HepG2 (cell line): ENCODE data around the gene COL9A3. TPM values are rescaled to one million over a fixed set of nuclear protein-coding genes. Genes with fewer than 3 reads are reported as not detected.

Source experiments
- ADNP ChIP-seq: sonication (generic); formaldehyde crosslinking; IDR thresholded peaks from 2 replicates; pipeline ENCODE4 v1.4.0; 2020; ENCODE audit warnings: missing genetic modification reagents
- HNRNPUL1 ChIP-seq: fragments of 200-400 bp; formaldehyde crosslinking; IDR thresholded peaks from 2 replicates; pipeline ENCODE4 v1.6.1; 2017; ENCODE audit warnings: low read depth, mild to moderate bottlenecking, low read length, moderate library complexity
- JUND ChIP-seq: sonication (generic); formaldehyde crosslinking; IDR thresholded peaks from 2 replicates; pipeline ENCODE4 v1.8.0; 2022; ENCODE audit warnings: mild to moderate bottlenecking, missing genetic modification reagents
- KLF15 ChIP-seq: sonication (generic); formaldehyde crosslinking; IDR thresholded peaks from 2 replicates; pipeline ENCODE4 v1.8.1; 2023; ENCODE audit warnings: borderline replicate concordance, mild to moderate bottlenecking, inconsistent platforms, missing genetic modification reagents, mixed read lengths
- KMT2A ChIP-seq: sonication (generic); formaldehyde crosslinking; IDR thresholded peaks from 2 replicates; pipeline ENCODE4 v1.4.0; 2020; ENCODE audit warnings: missing genetic modification reagents
- RARG ChIP-seq: sonication (generic); formaldehyde crosslinking; IDR thresholded peaks from 2 replicates; pipeline ENCODE4 v1.4.0; 2020; ENCODE audit warnings: low read depth, mild to moderate bottlenecking, missing genetic modification reagents
- RFXANK ChIP-seq: IDR thresholded peaks from 2 replicates; pipeline ENCODE4 v1.6.1; 2016
- TEAD2 ChIP-seq: sonication (generic); formaldehyde crosslinking; IDR thresholded peaks from 2 replicates; pipeline ENCODE4 v1.9.0; 2021; ENCODE audit warnings: missing genetic modification reagents
- TEAD3 ChIP-seq: optimal IDR thresholded peaks from 2 replicates; pipeline ENCODE3; 2016; ENCODE audit warnings: borderline replicate concordance
- YEATS4 ChIP-seq: sonication (generic); formaldehyde crosslinking; IDR thresholded peaks from 2 replicates; pipeline ENCODE4 v1.4.0; 2020; ENCODE audit warnings: missing genetic modification reagents, borderline replicate concordance
- ZBTB20 ChIP-seq: sonication (generic); formaldehyde crosslinking; IDR thresholded peaks from 2 replicates; pipeline ENCODE4 v1.8.1; 2023; ENCODE audit warnings: missing genetic modification reagents, low read depth, mild to moderate bottlenecking, borderline replicate concordance
- ZMYM3 ChIP-seq: sonication (generic); formaldehyde crosslinking; IDR thresholded peaks from 2 replicates; pipeline ENCODE4 v1.5.1; 2020; ENCODE audit warnings: mild to moderate bottlenecking, missing genetic modification reagents
- ZNF296 ChIP-seq: sonication (generic); formaldehyde crosslinking; conservative IDR thresholded peaks from 2 replicates; pipeline ENCODE4 v1.5.0; 2020; ENCODE audit warnings: mild to moderate bottlenecking, missing genetic modification reagents
- ZNF354B ChIP-seq: sonication (generic); formaldehyde crosslinking; IDR thresholded peaks from 2 replicates; pipeline ENCODE4 v1.8.0; 2022; ENCODE audit warnings: mild to moderate bottlenecking, missing genetic modification reagents
- ZNF441 ChIP-seq: sonication (generic); formaldehyde crosslinking; IDR thresholded peaks from 2 replicates; pipeline ENCODE4 v1.7.0; 2021; ENCODE audit warnings: missing genetic modification reagents, borderline replicate concordance
- ZNF768 ChIP-seq: sonication (generic); formaldehyde crosslinking; IDR thresholded peaks from 2 replicates; pipeline ENCODE4 v1.4.0; 2020; ENCODE audit warnings: missing genetic modification reagents
- ZNF891 ChIP-seq: sonication (generic); formaldehyde crosslinking; IDR thresholded peaks from 2 replicates; pipeline ENCODE4 v1.5.0; 2020; ENCODE audit warnings: mild to moderate bottlenecking, missing genetic modification reagents
- ZSCAN20 ChIP-seq: sonication (generic); formaldehyde crosslinking; IDR thresholded peaks from 2 replicates; pipeline ENCODE4 v1.4.0; 2020; ENCODE audit warnings: missing genetic modification reagents, mild to moderate bottlenecking, borderline replicate concordance
- polyA plus RNA-seq, 8 experiments: library from polyadenylated mRNA; depleted of rRNA in 3 of 8; stranded (reverse) in 7 of 8; unstranded in 1 of 8; fragments of >200 nt; fragmentation: Illumina TruSeq in 4 of 8; extraction: Trizol in 4 of 8; gene quantifications; 2 replicates each; pipeline versions ENCODE4 v1.2.1 to v1.2.3, GENCODE V29; 2011 to 2016; ENCODE audit warnings: low read depth in 4 of 8, missing spikeins in 1 of 8, mixed read lengths in 1 of 8; ENCODE audit not compliant: insufficient read depth in 1 of 8
- total RNA-seq, 5 experiments: library from RNA; depleted of rRNA; stranded (reverse); fragments of >200 nt; fragmentation: Illumina TruSeq; extraction: Trizol; gene quantifications; 2 replicates each; pipeline ENCODE4 v1.2.3, GENCODE V29; 2016; ENCODE audit warnings: low read depth in 1 of 5
- TF ChIP-seq, protein P1 (sequence below): IDR thresholded peaks from 2 replicates; pipeline ENCODE4 v1.6.1; 2016; ENCODE audit warnings: low read depth, control low read depth
- TF ChIP-seq, protein P2 (sequence below): sonication (generic); formaldehyde crosslinking; IDR thresholded peaks from 2 replicates; pipeline ENCODE4 v1.5.1; 2020; ENCODE audit warnings: missing genetic modification reagents, mild to moderate bottlenecking, borderline replicate concordance
- TF ChIP-seq, protein P3 (sequence below): sonication (generic); formaldehyde crosslinking; IDR thresholded peaks from 2 replicates; pipeline ENCODE4 v1.4.0; 2020; ENCODE audit warnings: missing genetic modification reagents
- TF ChIP-seq, protein P4 (sequence below): IDR thresholded peaks from 2 replicates; pipeline ENCODE4 v1.6.1; 2016; ENCODE audit warnings: missing genetic modification reagents, missing compliant biosample characterization
- TF ChIP-seq, protein P5 (sequence below): sonication (generic); formaldehyde crosslinking; IDR thresholded peaks from 2 replicates; pipeline ENCODE4 v1.5.0; 2020; ENCODE audit warnings: missing genetic modification reagents

Gene COL9A3
- total and polyA plus RNA-seq, 2 of the 13 experiments (the other 11 are each of a cell fraction or from before 2014, with no cell fraction given) = 155 to 204 TPM

DNA sequence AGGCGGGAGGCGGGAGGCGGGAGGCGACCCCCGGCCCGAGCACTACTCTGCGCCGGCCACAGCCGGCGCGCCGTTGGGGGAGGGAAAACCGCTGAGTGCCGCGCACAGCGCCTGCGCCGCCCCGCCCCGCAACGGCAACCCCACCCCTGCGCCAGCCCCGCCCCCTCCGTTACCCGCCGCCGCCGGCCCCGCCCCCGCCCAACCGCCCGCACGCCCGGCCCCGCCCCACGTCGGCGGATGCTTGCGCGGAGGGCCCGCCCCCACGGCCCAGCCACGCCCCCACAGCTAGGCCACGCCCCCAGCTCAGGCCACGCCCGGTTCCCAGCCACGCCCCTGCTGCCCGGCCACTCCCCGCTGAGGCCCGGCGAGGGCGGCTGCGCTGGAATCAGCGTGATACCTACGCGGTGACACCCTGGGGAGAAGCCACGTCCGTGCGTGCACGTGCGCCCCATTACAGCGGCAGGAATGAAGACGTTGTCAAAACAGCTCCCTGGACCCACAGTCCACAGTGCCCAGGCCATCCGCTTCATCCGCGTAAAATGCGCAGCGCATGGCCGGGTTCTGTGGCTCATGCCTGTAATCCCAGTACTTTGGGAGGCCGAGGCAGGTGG is 45.0 kb downstream of the COL9A3 start, which contains the start of gene TCFL5 (continued):
- TF ChIP-seq, protein P1, sequence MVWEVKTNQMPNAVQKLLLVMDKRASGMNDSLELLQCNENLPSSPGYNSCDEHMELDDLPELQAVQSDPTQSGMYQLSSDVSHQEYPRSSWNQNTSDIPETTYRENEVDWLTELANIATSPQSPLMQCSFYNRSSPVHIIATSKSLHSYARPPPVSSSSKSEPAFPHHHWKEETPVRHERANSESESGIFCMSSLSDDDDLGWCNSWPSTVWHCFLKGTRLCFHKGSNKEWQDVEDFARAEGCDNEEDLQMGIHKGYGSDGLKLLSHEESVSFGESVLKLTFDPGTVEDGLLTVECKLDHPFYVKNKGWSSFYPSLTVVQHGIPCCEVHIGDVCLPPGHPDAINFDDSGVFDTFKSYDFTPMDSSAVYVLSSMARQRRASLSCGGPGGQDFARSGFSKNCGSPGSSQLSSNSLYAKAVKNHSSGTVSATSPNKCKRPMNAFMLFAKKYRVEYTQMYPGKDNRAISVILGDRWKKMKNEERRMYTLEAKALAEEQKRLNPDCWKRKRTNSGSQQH (CRISPR knock-in tag) = peak; percentile 89; the same call in 1 of the 2 replicates
- TF ChIP-seq ADNP (CRISPR knock-in tag) (peak; percentile 93), ZNF296 (CRISPR knock-in tag) (no peak), YEATS4 (peak; percentile 93), ZNF354B (CRISPR knock-in tag) (0 out of 2 replicates have a peak, but pooled peaks have one; percentile 85), RARG (no peak), KLF15 (CRISPR knock-in tag) (0 out of 2 replicates have a peak, but pooled peaks have one; percentile 57), ZMYM3 (CRISPR knock-in tag) (peak; percentile 91), KMT2A (CRISPR knock-in tag) (peak; percentile 50; the same call in 1 of the 2 replicates), RFXANK (CRISPR knock-in tag) (no peak), ZNF768 (peak; percentile 90), HNRNPUL1 (no peak), JUND (CRISPR knock-in tag) (peak; percentile 59; the same call in 1 of the 2 replicates), TEAD2 (CRISPR knock-in tag) (peak; percentile 92), ZSCAN20 (CRISPR knock-in tag) (no peak; the same call in 1 of the 2 replicates), ZBTB20 (CRISPR knock-in tag) (peak; percentile 91), ZNF891 (CRISPR knock-in tag) (peak; percentile 98), ZNF441 (CRISPR knock-in tag) (peak; percentile 87; the same call in 1 of the 2 replicates), TEAD3 (CRISPR knock-in tag) (peak; percentile 92)
- TF ChIP-seq, protein P2, sequence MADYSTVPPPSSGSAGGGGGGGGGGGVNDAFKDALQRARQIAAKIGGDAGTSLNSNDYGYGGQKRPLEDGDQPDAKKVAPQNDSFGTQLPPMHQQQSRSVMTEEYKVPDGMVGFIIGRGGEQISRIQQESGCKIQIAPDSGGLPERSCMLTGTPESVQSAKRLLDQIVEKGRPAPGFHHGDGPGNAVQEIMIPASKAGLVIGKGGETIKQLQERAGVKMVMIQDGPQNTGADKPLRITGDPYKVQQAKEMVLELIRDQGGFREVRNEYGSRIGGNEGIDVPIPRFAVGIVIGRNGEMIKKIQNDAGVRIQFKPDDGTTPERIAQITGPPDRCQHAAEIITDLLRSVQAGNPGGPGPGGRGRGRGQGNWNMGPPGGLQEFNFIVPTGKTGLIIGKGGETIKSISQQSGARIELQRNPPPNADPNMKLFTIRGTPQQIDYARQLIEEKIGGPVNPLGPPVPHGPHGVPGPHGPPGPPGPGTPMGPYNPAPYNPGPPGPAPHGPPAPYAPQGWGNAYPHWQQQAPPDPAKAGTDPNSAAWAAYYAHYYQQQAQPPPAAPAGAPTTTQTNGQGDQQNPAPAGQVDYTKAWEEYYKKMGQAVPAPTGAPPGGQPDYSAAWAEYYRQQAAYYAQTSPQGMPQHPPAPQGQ (CRISPR knock-in tag) = peak; percentile 88; the same call in 1 of the 2 replicates
- TF ChIP-seq, protein P3, sequence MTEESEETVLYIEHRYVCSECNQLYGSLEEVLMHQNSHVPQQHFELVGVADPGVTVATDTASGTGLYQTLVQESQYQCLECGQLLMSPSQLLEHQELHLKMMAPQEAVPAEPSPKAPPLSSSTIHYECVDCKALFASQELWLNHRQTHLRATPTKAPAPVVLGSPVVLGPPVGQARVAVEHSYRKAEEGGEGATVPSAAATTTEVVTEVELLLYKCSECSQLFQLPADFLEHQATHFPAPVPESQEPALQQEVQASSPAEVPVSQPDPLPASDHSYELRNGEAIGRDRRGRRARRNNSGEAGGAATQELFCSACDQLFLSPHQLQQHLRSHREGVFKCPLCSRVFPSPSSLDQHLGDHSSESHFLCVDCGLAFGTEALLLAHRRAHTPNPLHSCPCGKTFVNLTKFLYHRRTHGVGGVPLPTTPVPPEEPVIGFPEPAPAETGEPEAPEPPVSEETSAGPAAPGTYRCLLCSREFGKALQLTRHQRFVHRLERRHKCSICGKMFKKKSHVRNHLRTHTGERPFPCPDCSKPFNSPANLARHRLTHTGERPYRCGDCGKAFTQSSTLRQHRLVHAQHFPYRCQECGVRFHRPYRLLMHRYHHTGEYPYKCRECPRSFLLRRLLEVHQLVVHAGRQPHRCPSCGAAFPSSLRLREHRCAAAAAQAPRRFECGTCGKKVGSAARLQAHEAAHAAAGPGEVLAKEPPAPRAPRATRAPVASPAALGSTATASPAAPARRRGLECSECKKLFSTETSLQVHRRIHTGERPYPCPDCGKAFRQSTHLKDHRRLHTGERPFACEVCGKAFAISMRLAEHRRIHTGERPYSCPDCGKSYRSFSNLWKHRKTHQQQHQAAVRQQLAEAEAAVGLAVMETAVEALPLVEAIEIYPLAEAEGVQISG (CRISPR knock-in tag) = peak; percentile 86
- TF ChIP-seq, protein P4, sequence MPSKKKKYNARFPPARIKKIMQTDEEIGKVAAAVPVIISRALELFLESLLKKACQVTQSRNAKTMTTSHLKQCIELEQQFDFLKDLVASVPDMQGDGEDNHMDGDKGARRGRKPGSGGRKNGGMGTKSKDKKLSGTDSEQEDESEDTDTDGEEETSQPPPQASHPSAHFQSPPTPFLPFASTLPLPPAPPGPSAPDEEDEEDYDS (CRISPR knock-in tag) = peak; percentile 75
- TF ChIP-seq, protein P5, sequence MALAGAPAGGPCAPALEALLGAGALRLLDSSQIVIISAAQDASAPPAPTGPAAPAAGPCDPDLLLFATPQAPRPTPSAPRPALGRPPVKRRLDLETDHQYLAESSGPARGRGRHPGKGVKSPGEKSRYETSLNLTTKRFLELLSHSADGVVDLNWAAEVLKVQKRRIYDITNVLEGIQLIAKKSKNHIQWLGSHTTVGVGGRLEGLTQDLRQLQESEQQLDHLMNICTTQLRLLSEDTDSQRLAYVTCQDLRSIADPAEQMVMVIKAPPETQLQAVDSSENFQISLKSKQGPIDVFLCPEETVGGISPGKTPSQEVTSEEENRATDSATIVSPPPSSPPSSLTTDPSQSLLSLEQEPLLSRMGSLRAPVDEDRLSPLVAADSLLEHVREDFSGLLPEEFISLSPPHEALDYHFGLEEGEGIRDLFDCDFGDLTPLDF = peak; percentile 76; the same call in 1 of the 2 replicates
